Smooth muscle cell of the umbilical artery (primary cell): Measurements from ENCODE around the gene HNRNPC. TPM values are rescaled to one million over a fixed set of nuclear protein-coding genes. Genes with fewer than 3 reads are reported as not detected.

Experiments
- total RNA-seq: library from RNA; depleted of rRNA; stranded (reverse); fragments of >200 nt; gene quantifications from 2 replicates; pipeline ENCODE4 v1.2.3, GENCODE V29; 2014

HNRNPC gene
- 597 and 614 TPM in 2 replicates for total RNA-seq

GRCh38 chr14:21269252-21270046 is at the start of gene HNRNPC:
HNRNPC (minus strand) TSS chr14:21269442; CDS start chr14:21234193, 35,249 bp downstream.

GRCh38 chr14:21279783-21280182 is 10.5 kb upstream of the HNRNPC start, which contains the start of gene RPGRIP1:
RPGRIP1 (plus strand) TSS chr14:21280083; CDS start chr14:21287977, 7,894 bp downstream.

Other genes starting within 250 kb of the HNRNPC start
- 0.37 and 0.89 TPM in 2 replicates for gene NDRG2, start 244.4 kb downstream of the HNRNPC start, total RNA-seq
- not detected in 2 replicates for gene TPPP2, start 239.2 kb downstream of the HNRNPC start, total RNA-seq
- gene RNASE13, start 234.6 kb downstream of the HNRNPC start, total RNA-seq = not detected in 2 replicates
- not detected in 2 replicates for gene RNASE7, start 227.1 kb downstream of the HNRNPC start, total RNA-seq
- not detected in 2 replicates for gene RNASE8, start 211.6 kb downstream of the HNRNPC start, total RNA-seq
- gene ARHGEF40, start 199.1 kb downstream of the HNRNPC start, total RNA-seq = 50.5 and 81.2 TPM in 2 replicates
- gene ZNF219, start 170.8 kb downstream of the HNRNPC start, total RNA-seq = 4.8 and 6.0 TPM in 2 replicates
- not detected in 2 replicates for gene TMEM253, start 168.4 kb downstream of the HNRNPC start, total RNA-seq
- not detected in 2 replicates for gene OR5AU1, start 113.4 kb downstream of the HNRNPC start, total RNA-seq
- not detected in 2 replicates for gene RPGRIP1, start 10.6 kb upstream of the HNRNPC start, total RNA-seq
- 59.7 and 88.9 TPM in 2 replicates for gene SUPT16H, start 114.6 kb upstream of the HNRNPC start, total RNA-seq
- gene CHD8, start 186.7 kb upstream of the HNRNPC start, total RNA-seq = 38.0 and 72.8 TPM in 2 replicates
- 35.6 and 44.0 TPM in 2 replicates for gene RAB2B, start 207.5 kb upstream of the HNRNPC start, total RNA-seq
- gene TOX4, start 207.8 kb upstream of the HNRNPC start, total RNA-seq = 18.1 and 63.0 TPM in 2 replicates
- gene METTL3, start 241.9 kb upstream of the HNRNPC start, total RNA-seq = 63.4 and 67.7 TPM in 2 replicates